ENCODE measurements around the gene BAZ2B.

GRCh38 chr2:159562248-159562647 lies 54.1 kb downstream of the BAZ2B start:
- TF ChIP-seq NR1H2 (CRISPR knock-in tag; IDR thresholded peaks at IDR 0.05; ENCODE audit: borderline replicate concordance, low read depth) (no peak), NFE2L1 (CRISPR knock-in tag; IDR thresholded peaks at IDR 0.05; ENCODE audit: borderline replicate concordance) (no peak), PRDM10 (CRISPR knock-in tag; IDR thresholded peaks at IDR 0.05; ENCODE audit: low read depth) (no peak)
